ENCODE data around the gene PKN1. TPM values are rescaled to one million over a fixed set of nuclear protein-coding genes. Genes with fewer than 3 reads are reported as not detected.
"Not testable (repeated sequence)": the region's sequence is repeated elsewhere in the genome, so short reads cannot be mapped to it uniquely, and the experiment has no call there.

PKN1 gene
- total and polyA plus RNA-seq, 3 donors from 2014 or later: 116 to 259 (median 204) TPM

- WGBS, 2 donors: 38 to 67% methylated on average over 5 to 30 of the region's 30 CpGs
- peak overlapping the region in 1 of 2 donors; percentile 17 for H3K4me3 ChIP-seq
- intact Hi-C loops (cut with DNase I; ENCODE audit: low total_unique reads): no loop called here
- H3K27ac ChIP-seq: no peak overlapping the region
- H3K9me3 ChIP-seq: no peaks in the 10 kb centered on the region
- DNase-seq: peak; percentile 85
- H3K4me1 ChIP-seq: no peaks in the 10 kb centered on the region
- no peaks in the 10 kb centered on the region for H3K27me3 ChIP-seq
- no peak for TF ChIP-seq POLR2A (IDR thresholded peaks at IDR 0.05)
- TF ChIP-seq CTCF (IDR thresholded peaks at IDR 0.05): no peak
- no peaks in the 10 kb centered on the region for H3K36me3 ChIP-seq (ENCODE audit: low read depth, missing control alignments)
Observed at GRCh38 chr19:14450168-14450874, 17.2 kb downstream of the PKN1 start.

GRCh38 chr19:14450876-14451275, 17.8 kb downstream of the PKN1 start:
- Histone ChIP-seq H3K4me1 (no peaks in the 10 kb centered on the region), H3K27me3 (no peaks in the 10 kb centered on the region), H3K4me3 (peak overlapping the region in 1 of 2 donors; percentile 17), H3K36me3 (ENCODE audit: low read depth, missing control alignments) (no peaks in the 10 kb centered on the region), H3K9me3 (no peaks in the 10 kb centered on the region), H3K27ac (no peak overlapping the region)
- DNase-seq: no peak
- intact Hi-C loops (cut with DNase I; ENCODE audit: low total_unique reads): no loop called here
- 59 to 96% methylated on average over 15 of the region's 19 CpGs for WGBS, 2 donors
- TF ChIP-seq POLR2A (IDR thresholded peaks at IDR 0.05) (no peak), CTCF (IDR thresholded peaks at IDR 0.05) (no peak)

- H3K4me1 ChIP-seq; H3K36me3 ChIP-seq (ENCODE audit: low read depth, missing control alignments); DNase-seq; H3K27ac ChIP-seq; intact Hi-C loops (cut with DNase I; ENCODE audit: low total_unique reads); H3K9me3 ChIP-seq; H3K4me3 ChIP-seq; H3K27me3 ChIP-seq: not testable (repeated sequence)
- WGBS, 2 donors: 97% methylated on average over 3 of the region's 3 CpGs
Observed at GRCh38 chr19:14452303-14452702, 19.2 kb downstream of the PKN1 start.

- H3K36me3 ChIP-seq (ENCODE audit: low read depth, missing control alignments): no peaks in the 10 kb centered on the region
- 85 to 90% methylated on average over 5 of the region's 5 CpGs for WGBS, 2 donors
- no peak for TF ChIP-seq CTCF (IDR thresholded peaks at IDR 0.05)
- no peak for TF ChIP-seq POLR2A (IDR thresholded peaks at IDR 0.05)
Observed at GRCh38 chr19:14459703-14460102, 26.6 kb downstream of the PKN1 start.

GRCh38 chr19:14460935-14461334, 27.8 kb downstream of the PKN1 start:
- Histone ChIP-seq H3K4me1 (no peaks in the 10 kb centered on the region), H3K27me3 (no peaks in the 10 kb centered on the region), H3K27ac (no peak overlapping the region), H3K36me3 (ENCODE audit: low read depth, missing control alignments) (no peaks in the 10 kb centered on the region), H3K4me3 (no peak overlapping the region), H3K9me3 (no peaks in the 10 kb centered on the region)
- DNase-seq: no peak
- WGBS, 2 donors: 83 to 90% methylated on average over 2 of the region's 2 CpGs
- intact Hi-C loops (cut with DNase I; ENCODE audit: low total_unique reads): no loop called here
- TF ChIP-seq POLR2A (IDR thresholded peaks at IDR 0.05) (no peak), CTCF (IDR thresholded peaks at IDR 0.05) (no peak)

More at GRCh38 chr19:14459703-14460102, 26.6 kb downstream of the PKN1 start:
- intact Hi-C loops (cut with DNase I; ENCODE audit: low total_unique reads): no loop called here
- no peaks in the 10 kb centered on the region for H3K9me3 ChIP-seq
- H3K4me3 ChIP-seq: no peak overlapping the region
- H3K27me3 ChIP-seq: no peaks in the 10 kb centered on the region
- DNase-seq: no peak
- no peak overlapping the region for H3K27ac ChIP-seq
- H3K4me1 ChIP-seq: no peaks in the 10 kb centered on the region

GRCh38 chr19:14462401-14462800, 29.3 kb downstream of the PKN1 start:
- H3K4me3 ChIP-seq; DNase-seq; H3K9me3 ChIP-seq; H3K36me3 ChIP-seq (ENCODE audit: low read depth, missing control alignments); H3K4me1 ChIP-seq; H3K27ac ChIP-seq; H3K27me3 ChIP-seq; intact Hi-C loops (cut with DNase I; ENCODE audit: low total_unique reads): not testable (repeated sequence)
- WGBS, 2 donors: 93 to 96% methylated on average over 7 of the region's 7 CpGs
